WTC11 (cell line): Measurements from ENCODE around the gene EGR4.

Source experiments
- JUN ChIP-seq: sonication (generic); formaldehyde crosslinking; IDR thresholded peaks from 2 replicates; pipeline ENCODE4 v1.8.0; 2023; ENCODE audit warnings: mild to moderate bottlenecking, missing genetic modification reagents
- TP53 ChIP-seq: sonication (generic); formaldehyde crosslinking; IDR thresholded peaks from 2 replicates; pipeline ENCODE4 v1.8.1; 2023; ENCODE audit warnings: mild to moderate bottlenecking, missing genetic modification reagents
- TF ChIP-seq, protein P1 (sequence below): sonication (generic); formaldehyde crosslinking; IDR thresholded peaks from 2 replicates; pipeline ENCODE4 v1.8.1; 2023; ENCODE audit warnings: mild to moderate bottlenecking, missing genetic modification reagents, moderate library complexity
- TF ChIP-seq, protein P2 (sequence below): sonication (generic); formaldehyde crosslinking; IDR thresholded peaks from 2 replicates; pipeline ENCODE4 v1.8.1; 2022; ENCODE audit warnings: low read depth, missing genetic modification reagents, borderline replicate concordance

DNA sequence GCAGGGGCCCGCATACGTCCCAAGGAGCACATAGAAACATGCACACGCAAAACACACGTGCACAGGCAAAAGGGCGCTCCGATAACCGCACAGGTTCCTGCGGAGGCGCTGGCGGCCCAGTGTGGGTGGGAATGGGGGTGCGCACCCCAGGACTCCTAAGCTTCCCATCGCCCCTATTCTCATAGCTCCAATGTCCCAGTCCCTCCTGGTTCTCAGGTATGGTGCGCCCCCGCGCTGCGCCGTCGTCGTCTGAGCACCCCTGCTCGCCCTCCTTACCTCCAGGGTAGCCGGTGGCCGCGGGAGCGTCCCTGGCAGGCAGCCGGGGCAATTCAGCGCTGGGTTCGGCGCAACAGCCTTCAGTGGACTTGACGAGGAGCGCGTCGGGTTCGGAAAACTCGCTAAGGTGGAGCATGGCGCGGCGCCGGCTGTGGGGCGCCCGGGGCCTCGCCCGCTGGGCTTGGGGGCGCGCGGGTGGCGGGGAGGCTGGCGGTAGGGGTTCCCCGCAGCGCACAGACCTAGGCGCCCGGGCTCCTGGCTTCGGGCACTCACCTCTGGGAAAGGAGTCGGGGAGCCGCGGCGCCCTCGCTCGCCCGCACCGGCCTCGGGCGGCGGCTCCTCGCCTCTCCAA, 328 bp downstream of the EGR4 start:
- no peak for TF ChIP-seq JUN (CRISPR knock-in tag)
- TF ChIP-seq, protein P1, sequence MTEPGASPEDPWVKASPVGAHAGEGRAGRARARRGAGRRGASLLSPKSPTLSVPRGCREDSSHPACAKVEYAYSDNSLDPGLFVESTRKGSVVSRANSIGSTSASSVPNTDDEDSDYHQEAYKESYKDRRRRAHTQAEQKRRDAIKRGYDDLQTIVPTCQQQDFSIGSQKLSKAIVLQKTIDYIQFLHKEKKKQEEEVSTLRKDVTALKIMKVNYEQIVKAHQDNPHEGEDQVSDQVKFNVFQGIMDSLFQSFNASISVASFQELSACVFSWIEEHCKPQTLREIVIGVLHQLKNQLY (CRISPR knock-in tag) = no peak
- TF ChIP-seq, protein P2, sequence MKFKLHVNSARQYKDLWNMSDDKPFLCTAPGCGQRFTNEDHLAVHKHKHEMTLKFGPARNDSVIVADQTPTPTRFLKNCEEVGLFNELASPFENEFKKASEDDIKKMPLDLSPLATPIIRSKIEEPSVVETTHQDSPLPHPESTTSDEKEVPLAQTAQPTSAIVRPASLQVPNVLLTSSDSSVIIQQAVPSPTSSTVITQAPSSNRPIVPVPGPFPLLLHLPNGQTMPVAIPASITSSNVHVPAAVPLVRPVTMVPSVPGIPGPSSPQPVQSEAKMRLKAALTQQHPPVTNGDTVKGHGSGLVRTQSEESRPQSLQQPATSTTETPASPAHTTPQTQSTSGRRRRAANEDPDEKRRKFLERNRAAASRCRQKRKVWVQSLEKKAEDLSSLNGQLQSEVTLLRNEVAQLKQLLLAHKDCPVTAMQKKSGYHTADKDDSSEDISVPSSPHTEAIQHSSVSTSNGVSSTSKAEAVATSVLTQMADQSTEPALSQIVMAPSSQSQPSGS (CRISPR knock-in tag) = no peak
- no peak for TF ChIP-seq TP53 (CRISPR knock-in tag)
